Upper lobe of left lung (tissue), 6 donors: ENCODE measurements around the gene SULT2B1. TPM values are rescaled to one million over a fixed set of nuclear protein-coding genes. Genes with fewer than 3 reads are reported as not detected.

Experiments used
- ATAC-seq, 2 donors: fragments of 200-7000 bp; cut with Tn5 transposase; one replicate each; pipeline ENCODE4 v1.9.1; 2022; ENCODE audit warnings: mild to moderate bottlenecking in 2 of 2, moderate library complexity in 2 of 2; ENCODE audit not compliant: low FRiP score in 2 of 2
- DNase-seq, 2 donors: peaks; one replicate each; pipeline ENCODE4 v3.0.0-alpha.2; 2019 to 2020
- H3K27ac ChIP-seq, 4 donors: fragments of 200-600 bp; sonication (generic); one replicate each; pipeline ENCODE4 v1.5.1; 2016 to 2019
- H3K27me3 ChIP-seq, 4 donors: fragments of 200-600 bp; sonication (generic); one replicate each; pipeline ENCODE4 v1.5.1; 2017 to 2019
- H3K36me3 ChIP-seq, 4 donors: fragments of 200-600 bp; sonication (generic); one replicate each; pipeline ENCODE4 v1.5.1; 2016 to 2019
- H3K4me1 ChIP-seq, 4 donors: fragments of 200-600 bp; sonication (generic); one replicate each; pipeline ENCODE4 v1.5.1; 2018 to 2019
- H3K4me3 ChIP-seq, 4 donors: fragments of 200-600 bp; sonication (generic); one replicate each; pipeline ENCODE4 v1.5.1; 2017 to 2019; ENCODE audit warnings: mild to moderate bottlenecking in 2 of 4, moderate library complexity in 1 of 4
- H3K9me3 ChIP-seq, 4 donors: fragments of 200-600 bp; sonication (generic); one replicate each; pipeline ENCODE4 v1.5.1; 2018 to 2019
- CTCF ChIP-seq, 6 experiments: fragments of 450-650 bp in 4 of 6; fragments of 200-600 bp in 2 of 6; sonication (generic) in 2 of 6; IDR thresholded peaks; one replicate each; pipeline ENCODE4 v1.5.1; 2016 to 2019; ENCODE audit warnings: antibody characterized with exemption in 6 of 6
- EP300 ChIP-seq, 4 donors: sonication (generic); formaldehyde crosslinking; IDR thresholded peaks; one replicate each; pipeline ENCODE4 v1.5.1; 2017; ENCODE audit warnings: antibody characterized with exemption in 4 of 4, control low read depth in 2 of 4
- POLR2A ChIP-seq, 4 donors: fragments of 450-650 bp; IDR thresholded peaks; one replicate each; pipeline ENCODE4 v1.5.1; 2016 to 2017; ENCODE audit warnings: antibody characterized with exemption in 4 of 4, mild to moderate bottlenecking in 2 of 4
- POLR2AphosphoS5 ChIP-seq, 2 donors: sonication (generic); formaldehyde crosslinking; IDR thresholded peaks; one replicate each; pipeline ENCODE4 v1.5.1; 2017; ENCODE audit warnings: antibody characterized with exemption in 2 of 2
- WGBS, 2 donors: methylation state at CpG; one replicate each; pipeline ENCODE4 v1.1.5; 2017 to 2018; 5-methylcytosine and 5-hydroxymethylcytosine counted together
- total RNA-seq, 6 donors: library from RNA; depleted of rRNA in 4 of 6; stranded (reverse); fragments of >200 nt in 4 of 6; gene quantifications; one replicate each; pipeline versions ENCODE4 v1.1.0 to v1.2.1, GENCODE V29; 2016 to 2021
- donor health status: DM: no; HTN: no; CAD: no; lungs with moderate emphysema.
- donor health status: DM: no; HTN: yes; CAD: no; lungs with severe emphysema.

The SULT2B1 gene
- total RNA-seq, 6 donors from 2014 or later: 10.5 to 19.6 (median 15.2) TPM

GRCh38 chr19:48625891-48626327 is 73.9 kb downstream of the SULT2B1 start:
- Histone ChIP-seq H3K9me3 (no peaks in the 10 kb centered on the region), H3K4me1 (peaks cover 26 to 46% (median 39%) of the 10 kb centered on the region in 4 donors), H3K4me3 (no peak overlapping the region)

GRCh38 chr19:48627201-48627864 is 75.4 kb downstream of the SULT2B1 start:
- H3K27me3 ChIP-seq: no peaks in the 10 kb centered on the region
- ATAC-seq (no peak), DNase-seq (no peak)
- H3K36me3 ChIP-seq: peaks cover 0 to 25% (median 6%) of the 10 kb centered on the region in 4 donors
- peaks cover 41 to 55% (median 52%) of the 10 kb centered on the region in 4 donors for H3K4me1 ChIP-seq
- no peaks in the 10 kb centered on the region for H3K9me3 ChIP-seq
- peak overlapping the region in 1 of 4 donors; percentile 17 for H3K27ac ChIP-seq
- WGBS, 2 donors: 80 to 82% methylated on average over 1 to 6 of the region's 6 CpGs
- H3K4me3 ChIP-seq: no peak overlapping the region
- TF ChIP-seq POLR2AphosphoS5 (IDR thresholded peaks at IDR 0.05): no peak

More at GRCh38 chr19:48625891-48626327, 73.9 kb downstream of the SULT2B1 start:
- WGBS, 2 donors: 94 to 97% methylated on average over 19 to 21 of the region's 30 CpGs
- H3K36me3 ChIP-seq: peaks cover 0 to 25% (median 9%) of the 10 kb centered on the region in 4 donors
- TF ChIP-seq POLR2AphosphoS5 (IDR thresholded peaks at IDR 0.05) (no peak), CTCF (IDR thresholded peaks at IDR 0.05) (no peak), EP300 (IDR thresholded peaks at IDR 0.05) (no peak), POLR2A (IDR thresholded peaks at IDR 0.05) (no peak)
- peak overlapping the region in 1 of 4 donors; percentile 87 for H3K27ac ChIP-seq
- peak in 1 of 2 donors; percentile 86 for DNase-seq
- H3K27me3 ChIP-seq: no peaks in the 10 kb centered on the region
- ATAC-seq: no peak

GRCh38 chr19:48627865-48628314 is 75.9 kb downstream of the SULT2B1 start:
- Histone ChIP-seq H3K4me1 (peaks cover 45 to 58% (median 55%) of the 10 kb centered on the region in 4 donors), H3K27me3 (no peaks in the 10 kb centered on the region), H3K9me3 (no peaks in the 10 kb centered on the region), H3K27ac (peak overlapping the region in 3 of 4 donors; percentile 17 to 72 (median 23)), H3K36me3 (peaks cover 0 to 25% (median 6%) of the 10 kb centered on the region in 4 donors), H3K4me3 (no peak overlapping the region)
- TF ChIP-seq CTCF (IDR thresholded peaks at IDR 0.05) (no peak), EP300 (IDR thresholded peaks at IDR 0.05) (no peak), POLR2AphosphoS5 (IDR thresholded peaks at IDR 0.05) (no peak), POLR2A (IDR thresholded peaks at IDR 0.05) (no peak)
- WGBS, 2 donors: 90% methylated on average over 2 to 16 of the region's 17 CpGs
- ATAC-seq (no peak), DNase-seq (no peak)

GRCh38 chr19:48628486-48629296 is 76.7 kb downstream of the SULT2B1 start:
- H3K27ac ChIP-seq: peak overlapping the region in 3 of 4 donors; percentile 23 to 94 (median 72)
- H3K4me3 ChIP-seq: no peak overlapping the region
- H3K4me1 ChIP-seq: peaks cover 45 to 58% (median 55%) of the 10 kb centered on the region in 4 donors
- no peaks in the 10 kb centered on the region for H3K27me3 ChIP-seq
- WGBS, 2 donors: 82 to 88% methylated on average over 28 to 33 of the region's 34 CpGs
- ATAC-seq: no peak
- peak in 1 of 2 donors; percentile 68 for DNase-seq
- H3K9me3 ChIP-seq: no peaks in the 10 kb centered on the region
- TF ChIP-seq CTCF (IDR thresholded peaks at IDR 0.05) (no peak), POLR2A (IDR thresholded peaks at IDR 0.05) (no peak), POLR2AphosphoS5 (IDR thresholded peaks at IDR 0.05) (no peak)
- peaks cover 0 to 25% (median 6%) of the 10 kb centered on the region in 4 donors for H3K36me3 ChIP-seq

GRCh38 chr19:48629297-48629598 is 77.3 kb downstream of the SULT2B1 start:
- Histone ChIP-seq H3K4me3 (no peak overlapping the region), H3K36me3 (peaks cover 0 to 25% (median 6%) of the 10 kb centered on the region in 4 donors), H3K4me1 (peaks cover 48 to 61% (median 58%) of the 10 kb centered on the region in 4 donors), H3K27me3 (no peaks in the 10 kb centered on the region), H3K27ac (peak overlapping the region; percentile 7 to 94 (median 78)), H3K9me3 (no peaks in the 10 kb centered on the region)
- 93 to 97% methylated on average over 9 to 12 of the region's 22 CpGs for WGBS, 2 donors
- DNase-seq (peak in 1 of 2 donors; percentile 84), ATAC-seq (no peak)
- TF ChIP-seq POLR2AphosphoS5 (IDR thresholded peaks at IDR 0.05) (no peak), POLR2A (IDR thresholded peaks at IDR 0.05) (no peak), CTCF (IDR thresholded peaks at IDR 0.05) (no peak), EP300 (IDR thresholded peaks at IDR 0.05) (no peak)
